GM21423 (cell line): ENCODE data around the gene MOAP1.
"Not testable (repeated sequence)": the region's sequence is repeated elsewhere in the genome, so short reads cannot be mapped to it uniquely, and the experiment has no call there.

Source experiments
- ATAC-seq: cut with Tn5 transposase; IDR thresholded peaks from one replicate; pipeline ENCODE4 v1.9.1; 2021; ENCODE audit warnings: mild to moderate bottlenecking, moderate library complexity; ENCODE audit not compliant: unreplicated experiment

MOAP1 gene

DNA sequence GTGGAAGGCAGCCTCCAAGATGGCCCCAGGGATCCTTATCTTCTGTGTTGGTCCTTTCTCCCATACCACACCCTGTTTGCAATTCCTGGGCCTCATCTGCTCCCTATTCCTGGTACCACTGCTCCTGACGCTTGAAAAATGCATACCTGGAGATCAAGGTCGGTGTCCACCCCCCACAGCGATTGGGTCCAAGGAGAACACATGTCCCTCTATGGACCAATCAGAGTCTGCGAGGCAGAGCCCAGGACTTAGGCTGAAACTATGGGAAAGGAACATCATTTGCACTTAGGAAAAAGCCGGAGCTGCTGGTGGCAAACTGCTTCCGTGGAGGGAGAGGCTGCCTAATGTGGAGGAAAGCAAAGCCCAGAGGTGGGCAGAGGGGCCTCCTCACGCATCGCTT lies 35.7 kb downstream of the MOAP1 start:
- ATAC-seq: no peak

DNA sequence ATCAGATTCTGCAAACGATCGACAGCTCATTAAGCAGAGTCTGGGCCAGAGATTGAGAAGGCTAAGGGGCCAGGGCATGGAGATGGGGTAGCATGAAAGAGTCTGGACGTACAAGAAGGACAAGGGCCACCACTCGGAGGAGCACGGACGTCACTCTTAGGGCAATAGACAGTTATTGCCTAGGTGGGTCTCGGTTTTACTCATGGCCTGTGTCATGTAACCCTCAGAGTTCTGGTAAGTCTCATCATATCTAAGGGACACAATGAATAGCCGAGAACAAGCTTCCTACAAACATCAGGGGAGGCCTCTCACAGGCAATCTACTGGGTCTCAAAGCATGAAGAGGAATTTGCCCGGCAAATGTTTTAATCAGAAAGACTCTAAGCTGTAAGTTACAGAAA lies 38.6 kb downstream of the MOAP1 start:
- ATAC-seq: no peak

DNA sequence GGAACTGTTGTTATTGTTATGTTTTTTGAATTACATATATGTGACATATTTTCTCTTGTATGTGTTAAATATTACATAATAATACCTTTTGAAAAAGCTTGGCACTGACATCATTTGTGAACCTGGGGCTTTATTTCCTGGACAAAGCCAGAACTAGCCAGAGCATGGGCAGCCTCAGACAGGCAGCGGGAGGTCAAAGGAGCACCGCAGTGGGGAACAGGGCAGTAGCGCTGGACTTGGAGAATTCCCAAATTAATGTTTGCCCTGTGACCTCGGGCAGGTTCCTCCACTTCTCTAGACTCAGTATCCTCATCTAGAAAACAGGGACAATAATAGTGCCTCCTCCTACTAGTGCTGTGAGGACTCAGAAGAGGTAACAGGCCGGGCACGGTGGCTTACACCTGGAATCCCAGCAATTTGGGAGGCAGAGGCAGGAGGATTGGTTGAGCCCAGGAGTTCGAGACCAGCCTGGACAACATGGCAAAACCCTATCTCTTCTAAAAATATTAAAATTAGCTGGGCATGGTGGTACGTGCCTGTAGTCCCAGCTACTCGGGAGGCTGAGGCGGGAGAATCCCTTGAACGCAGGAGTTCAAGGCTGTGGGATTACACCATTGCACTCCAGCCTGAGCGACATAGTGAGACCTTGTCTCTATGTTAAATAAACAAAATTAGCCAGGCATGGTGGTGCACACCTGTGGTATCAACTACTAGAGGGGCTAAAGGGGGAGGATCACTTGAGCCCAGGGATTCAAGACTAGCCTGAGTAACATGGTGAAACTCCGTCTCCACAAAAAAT lies 41.6 kb downstream of the MOAP1 start:
- no peak for ATAC-seq

DNA sequence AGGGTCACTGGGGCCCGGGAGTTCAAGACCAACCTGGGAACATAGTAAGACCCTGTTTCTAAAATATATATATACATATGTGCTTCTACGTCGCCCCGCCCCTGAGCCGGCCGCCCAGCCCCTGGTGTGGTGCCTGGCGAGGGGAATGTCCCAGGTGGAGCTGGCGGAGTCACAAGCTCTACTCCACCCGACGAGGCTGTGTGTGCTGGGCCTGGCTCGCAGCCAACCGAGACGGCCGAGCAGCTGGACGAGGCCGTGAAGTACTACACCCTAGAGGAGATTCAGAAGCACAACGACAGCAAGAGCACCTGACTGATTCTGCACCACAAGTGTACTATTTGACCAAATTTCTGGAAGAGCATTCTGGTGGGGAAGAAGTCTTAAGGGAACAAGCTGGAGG lies 46.8 kb downstream of the MOAP1 start:
- no peak for ATAC-seq

DNA sequence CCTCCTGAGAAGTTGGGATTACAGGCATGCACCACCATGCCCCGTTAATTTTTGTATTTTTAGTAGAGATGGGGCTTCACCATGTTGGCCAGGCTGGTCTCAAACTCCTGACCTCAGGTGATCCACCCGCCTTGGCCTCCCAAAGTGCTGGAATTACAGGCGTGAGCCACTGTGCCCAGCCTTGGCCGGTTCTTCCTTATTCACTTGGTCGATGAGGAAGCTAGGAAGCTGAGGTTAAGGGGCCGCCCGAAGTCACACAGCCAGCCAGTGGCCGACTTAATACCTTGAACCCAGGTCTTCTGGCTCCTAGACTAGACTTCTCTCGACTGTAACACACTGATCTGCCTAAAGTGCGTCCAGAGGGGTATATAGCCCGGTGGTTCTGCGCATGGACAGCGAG lies 48.2 kb downstream of the MOAP1 start:
- not testable (repeated sequence) for ATAC-seq

DNA sequence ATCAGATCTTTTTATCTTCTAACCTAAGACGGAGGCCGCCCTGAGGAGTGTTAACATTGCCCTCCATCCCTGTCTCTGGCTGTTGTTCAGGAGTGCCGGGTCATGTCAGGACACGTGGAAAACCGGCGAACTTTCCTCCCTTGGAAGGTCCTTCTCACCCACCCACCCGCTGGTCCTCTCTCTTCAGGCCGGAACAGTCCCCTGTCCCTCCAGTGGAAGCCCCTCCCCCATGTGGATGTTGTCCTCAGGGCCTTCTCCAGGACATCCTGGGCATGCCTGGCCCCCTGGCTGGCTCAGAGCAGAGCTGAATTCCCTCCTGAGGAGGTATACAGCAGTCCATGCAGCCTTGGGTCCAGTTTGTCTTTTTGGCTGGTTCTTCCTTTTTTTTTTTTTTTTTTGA lies 48.7 kb downstream of the MOAP1 start:
- ATAC-seq: no peak

DNA sequence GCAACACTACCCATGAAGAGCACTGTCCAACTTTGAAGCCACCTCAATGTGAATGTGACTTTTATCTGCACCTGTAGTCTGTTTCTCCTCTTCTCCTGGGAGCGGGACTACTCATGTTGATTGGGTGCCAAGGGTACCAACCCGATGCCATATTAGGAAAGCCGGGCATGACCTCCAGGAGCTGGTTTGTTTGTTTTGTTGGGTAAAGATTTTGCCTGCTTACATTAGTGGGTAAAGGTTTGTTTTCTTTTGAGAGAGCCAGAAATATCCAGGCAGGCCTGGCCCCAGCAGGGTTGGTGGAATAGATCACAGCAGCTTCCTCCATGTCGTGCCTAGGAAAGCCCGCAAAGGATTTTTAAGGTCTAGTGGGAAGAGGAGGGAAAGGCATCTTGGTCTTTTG lies 49.3 kb downstream of the MOAP1 start:
- no peak for ATAC-seq

DNA sequence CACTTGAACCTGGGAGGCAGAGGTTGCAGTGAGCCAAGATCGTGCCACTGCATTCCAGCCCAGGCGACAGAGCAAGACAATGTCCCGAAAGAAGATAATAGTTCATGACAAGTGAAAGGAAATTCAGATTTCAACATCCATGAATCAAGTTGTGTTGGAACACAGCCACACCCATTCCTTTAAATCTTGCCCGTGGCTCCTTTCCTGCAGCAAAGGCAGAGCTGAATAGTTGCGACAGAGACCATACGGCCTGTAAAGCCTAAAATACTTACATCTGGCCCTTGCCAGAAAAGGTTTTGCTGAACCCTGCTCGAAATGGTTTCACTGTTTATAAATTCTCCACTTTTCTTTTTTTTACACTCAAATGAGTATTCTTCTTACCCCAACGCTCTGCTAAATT lies 51.2 kb downstream of the MOAP1 start:
- no peak for ATAC-seq

DNA sequence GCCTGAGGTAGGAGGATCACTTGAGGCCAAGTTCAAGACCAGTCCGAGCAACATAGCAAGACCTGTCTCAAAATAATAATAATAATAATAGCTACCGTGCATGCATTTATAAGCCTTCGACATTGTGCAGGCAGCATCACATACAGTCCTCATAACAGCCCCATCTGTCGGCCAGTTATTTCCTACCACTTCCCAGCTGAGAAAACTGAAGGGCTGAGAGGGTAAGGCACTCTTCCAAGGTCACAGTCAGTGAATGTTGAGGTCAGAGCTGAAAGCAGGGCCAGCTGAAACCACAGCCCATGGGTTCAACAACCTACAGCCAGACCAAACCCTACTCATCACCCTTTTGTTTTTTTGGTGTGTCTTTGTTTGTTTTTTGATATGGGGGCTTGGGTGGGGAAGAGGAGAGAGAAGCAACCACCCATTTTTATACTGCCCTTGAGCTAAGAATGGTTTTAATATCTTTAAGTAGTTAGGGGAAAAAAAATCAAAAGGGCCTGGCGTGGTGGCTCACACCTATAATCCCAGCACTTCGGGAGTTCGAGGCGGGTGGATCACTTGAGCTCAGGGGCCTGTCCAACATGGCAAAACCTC lies 52.1 kb downstream of the MOAP1 start:
- ATAC-seq: no peak
